HepG2 (cell line): ENCODE measurements around the gene CTDSP1. TPM values are rescaled to one million over a fixed set of nuclear protein-coding genes. Genes with fewer than 3 reads are reported as not detected.

ENCODE experiments used
- ARID2 ChIP-seq: sonication (generic); formaldehyde crosslinking; IDR thresholded peaks from 2 replicates; pipeline ENCODE4 v1.8.1; 2022; ENCODE audit warnings: mild to moderate bottlenecking, missing genetic modification reagents, borderline replicate concordance
- CENPX ChIP-seq: sonication (generic); formaldehyde crosslinking; IDR thresholded peaks from 2 replicates; pipeline ENCODE4 v1.9.0; 2021; ENCODE audit warnings: mild to moderate bottlenecking, missing genetic modification reagents, moderate library complexity
- ISX ChIP-seq: sonication (generic); formaldehyde crosslinking; conservative IDR thresholded peaks from 2 replicates; pipeline ENCODE4 v1.5.0; 2020; ENCODE audit warnings: missing genetic modification reagents
- NCOA2 ChIP-seq: sonication (generic); formaldehyde crosslinking; IDR thresholded peaks from 2 replicates; pipeline ENCODE4 v1.8.0; 2022; ENCODE audit warnings: inconsistent platforms
- NR0B2 ChIP-seq: sonication (generic); formaldehyde crosslinking; IDR thresholded peaks from 2 replicates; pipeline ENCODE4 v1.4.0; 2020; ENCODE audit warnings: mild to moderate bottlenecking, missing genetic modification reagents
- PLRG1 ChIP-seq: fragments of 450-650 bp; conservative IDR thresholded peaks from 2 replicates; pipeline ENCODE4 v1.6.1; 2016
- SKIL ChIP-seq: sonication (generic); formaldehyde crosslinking; IDR thresholded peaks from 2 replicates; pipeline ENCODE4 v1.8.0; 2022; ENCODE audit warnings: missing genetic modification reagents, mild to moderate bottlenecking, moderate library complexity, borderline replicate concordance
- ZFP91 ChIP-seq: sonication (generic); formaldehyde crosslinking; IDR thresholded peaks from 2 replicates; pipeline ENCODE4 v1.9.0; 2022; ENCODE audit warnings: missing genetic modification reagents, mild to moderate bottlenecking, borderline replicate concordance
- ZNF430 ChIP-seq: sonication (generic); formaldehyde crosslinking; IDR thresholded peaks from 2 replicates; pipeline ENCODE4 v1.9.0; 2021; ENCODE audit warnings: mild to moderate bottlenecking, missing genetic modification reagents
- ZNF468 ChIP-seq: sonication (generic); formaldehyde crosslinking; IDR thresholded peaks from 2 replicates; pipeline ENCODE4 v1.8.0; 2022; ENCODE audit warnings: mild to moderate bottlenecking, moderate library complexity, missing genetic modification reagents
- ZNF609 ChIP-seq: sonication (generic); formaldehyde crosslinking; IDR thresholded peaks from 2 replicates; pipeline ENCODE4 v1.4.0; 2020; ENCODE audit warnings: mild to moderate bottlenecking, missing genetic modification reagents, borderline replicate concordance
- polyA plus RNA-seq, 8 experiments: library from polyadenylated mRNA; depleted of rRNA in 3 of 8; stranded (reverse) in 7 of 8; unstranded in 1 of 8; fragments of >200 nt; fragmentation: Illumina TruSeq in 4 of 8; extraction: Trizol in 4 of 8; gene quantifications; 2 replicates each; pipeline versions ENCODE4 v1.2.1 to v1.2.3, GENCODE V29; 2011 to 2016; ENCODE audit warnings: low read depth in 4 of 8, missing spikeins in 1 of 8, mixed read lengths in 1 of 8; ENCODE audit not compliant: insufficient read depth in 1 of 8
- total RNA-seq, 5 experiments: library from RNA; depleted of rRNA; stranded (reverse); fragments of >200 nt; fragmentation: Illumina TruSeq; extraction: Trizol; gene quantifications; 2 replicates each; pipeline ENCODE4 v1.2.3, GENCODE V29; 2016; ENCODE audit warnings: low read depth in 1 of 5
- TF ChIP-seq, protein P1 (sequence below): sonication (generic); formaldehyde crosslinking; IDR thresholded peaks from 2 replicates; pipeline ENCODE4 v1.4.0; 2020; ENCODE audit warnings: low read depth, missing genetic modification reagents

Gene CTDSP1
- total and polyA plus RNA-seq, 2 of the 13 experiments (the other 11 are each of a cell fraction or from before 2014, with no cell fraction given): 91.0 to 268 TPM

DNA sequence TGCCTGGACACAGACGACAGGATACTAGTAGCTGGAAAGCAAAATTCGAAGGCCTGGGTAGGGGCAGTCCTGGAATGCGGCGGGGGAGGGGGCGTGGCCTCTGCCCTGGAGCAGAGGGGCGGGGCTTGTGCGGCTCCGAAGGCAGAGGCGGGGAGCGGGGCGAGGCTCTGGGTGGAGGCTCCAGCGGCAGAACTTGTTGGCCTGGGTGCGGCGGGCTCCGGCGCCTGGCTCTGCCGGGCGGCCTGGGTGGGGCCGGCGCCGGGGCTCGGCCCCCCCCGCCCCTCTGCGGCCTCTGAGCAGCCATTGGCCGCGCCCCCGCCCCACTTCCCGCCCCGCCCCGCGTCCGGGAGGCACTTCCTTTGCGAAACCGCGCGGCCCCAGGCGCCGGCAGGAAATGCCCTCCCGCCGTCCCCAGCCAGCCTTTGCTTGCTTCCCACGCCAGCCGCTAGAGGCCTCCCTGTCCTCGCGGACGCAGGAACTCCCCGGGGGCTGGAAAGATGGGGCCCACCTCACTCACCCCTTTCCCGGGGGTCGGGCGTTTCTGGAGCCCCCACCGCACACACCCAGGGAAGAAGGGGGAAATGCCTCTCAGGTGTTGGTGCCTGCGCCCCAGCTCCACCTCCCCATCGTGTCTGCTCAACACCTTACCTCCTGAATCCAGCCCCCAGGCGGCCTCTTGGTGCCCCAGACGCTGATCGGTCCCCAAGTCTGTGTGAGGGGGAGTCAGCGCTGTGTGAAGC lies 6.7 kb downstream of the CTDSP1 start (continued):
- TF ChIP-seq, protein P1, sequence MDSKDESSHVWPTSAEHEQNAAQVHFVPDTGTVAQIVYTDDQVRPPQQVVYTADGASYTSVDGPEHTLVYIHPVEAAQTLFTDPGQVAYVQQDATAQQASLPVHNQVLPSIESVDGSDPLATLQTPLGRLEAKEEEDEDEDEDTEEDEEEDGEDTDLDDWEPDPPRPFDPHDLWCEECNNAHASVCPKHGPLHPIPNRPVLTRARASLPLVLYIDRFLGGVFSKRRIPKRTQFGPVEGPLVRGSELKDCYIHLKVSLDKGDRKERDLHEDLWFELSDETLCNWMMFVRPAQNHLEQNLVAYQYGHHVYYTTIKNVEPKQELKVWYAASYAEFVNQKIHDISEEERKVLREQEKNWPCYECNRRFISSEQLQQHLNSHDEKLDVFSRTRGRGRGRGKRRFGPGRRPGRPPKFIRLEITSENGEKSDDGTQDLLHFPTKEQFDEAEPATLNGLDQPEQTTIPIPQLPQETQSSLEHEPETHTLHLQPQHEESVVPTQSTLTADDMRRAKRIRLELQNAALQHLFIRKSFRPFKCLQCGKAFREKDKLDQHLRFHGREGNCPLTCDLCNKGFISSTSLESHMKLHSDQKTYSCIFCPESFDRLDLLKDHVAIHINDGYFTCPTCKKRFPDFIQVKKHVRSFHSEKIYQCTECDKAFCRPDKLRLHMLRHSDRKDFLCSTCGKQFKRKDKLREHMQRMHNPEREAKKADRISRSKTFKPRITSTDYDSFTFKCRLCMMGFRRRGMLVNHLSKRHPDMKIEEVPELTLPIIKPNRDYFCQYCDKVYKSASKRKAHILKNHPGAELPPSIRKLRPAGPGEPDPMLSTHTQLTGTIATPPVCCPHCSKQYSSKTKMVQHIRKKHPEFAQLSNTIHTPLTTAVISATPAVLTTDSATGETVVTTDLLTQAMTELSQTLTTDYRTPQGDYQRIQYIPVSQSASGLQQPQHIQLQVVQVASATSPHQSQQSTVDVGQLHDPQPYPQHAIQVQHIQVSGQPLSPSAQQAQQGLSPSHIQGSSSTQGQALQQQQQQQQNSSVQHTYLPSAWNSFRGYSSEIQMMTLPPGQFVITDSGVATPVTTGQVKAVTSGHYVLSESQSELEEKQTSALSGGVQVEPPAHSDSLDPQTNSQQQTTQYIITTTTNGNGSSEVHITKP: peak; percentile 40; the same call in 1 of the 2 replicates
- TF ChIP-seq ZNF609 (CRISPR knock-in tag) (no peak), PLRG1 (no peak), NR0B2 (CRISPR knock-in tag) (peak; percentile 76), ZNF430 (CRISPR knock-in tag) (peak; percentile 50; the same call in 1 of the 2 replicates), ISX (CRISPR knock-in tag) (no peak; the same call in 1 of the 2 replicates), SKIL (no peak), ZFP91 (CRISPR knock-in tag) (peak; percentile 72; the same call in 1 of the 2 replicates), ZNF468 (CRISPR knock-in tag) (0 out of 2 replicates have a peak, but pooled peaks have one; percentile 40), ARID2 (CRISPR knock-in tag) (peak; percentile 33), NCOA2 (peak; percentile 53; the same call in 1 of the 2 replicates), CENPX (CRISPR knock-in tag) (no peak)
